Peyer's patch (tissue), 4 donors: Measurements from ENCODE around the gene NKX1-2.
"Not testable (repeated sequence)": the region's sequence is repeated elsewhere in the genome, so short reads cannot be mapped to it uniquely, and the experiment has no call there.

Experiments
- CTCF ChIP-seq, 6 experiments: fragments of 450-650 bp in 4 of 6; fragments of 200-600 bp in 2 of 6; sonication (generic) in 1 of 6; IDR thresholded peaks; one replicate each; pipeline ENCODE4 v1.5.1; 2017 to 2019; ENCODE audit warnings: antibody characterized with exemption in 6 of 6, mild to moderate bottlenecking in 3 of 6, moderate library complexity in 1 of 6
- POLR2A ChIP-seq, 2 donors: fragments of 450-650 bp; IDR thresholded peaks; one replicate each; pipeline ENCODE4 v1.5.1; 2017; ENCODE audit warnings: antibody characterized with exemption in 2 of 2, mild to moderate bottlenecking in 2 of 2, moderate library complexity in 2 of 2

DNA sequence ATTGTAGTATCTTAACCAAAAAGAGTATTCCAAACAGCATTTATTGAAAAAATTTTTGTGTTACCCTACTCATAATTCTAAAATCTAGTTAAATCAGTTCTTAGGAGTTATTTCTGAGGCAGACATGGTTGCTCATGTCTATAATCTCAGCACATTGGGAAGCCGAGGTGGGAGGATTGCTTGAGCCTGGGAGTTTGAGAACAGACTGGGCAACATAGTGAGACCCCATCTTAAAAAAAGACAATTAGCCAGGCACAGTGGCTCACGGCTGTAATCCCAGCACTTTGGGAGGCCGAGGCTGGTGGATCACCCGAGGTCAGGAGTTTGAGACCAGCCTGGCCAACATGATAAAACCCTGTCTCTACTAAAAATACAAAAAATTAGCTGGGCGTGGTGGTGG lies 8.1 kb downstream of the NKX1-2 start:
- TF ChIP-seq POLR2A, CTCF (IDR thresholded peaks at IDR 0.05): not testable (repeated sequence)
